H1 (cell line): ENCODE results near the gene LUZP1. TPM values are rescaled to one million over a fixed set of nuclear protein-coding genes. Genes with fewer than 3 reads are reported as not detected.

Experiments
- FOSL1 ChIP-seq: IDR thresholded peaks from 2 replicates; pipeline ENCODE4 v1.6.1; 2011; ENCODE audit warnings: mild to moderate bottlenecking, low read depth, low read length, moderate library complexity; ENCODE audit not compliant: insufficient read depth
- GABPA ChIP-seq: IDR thresholded peaks from 2 replicates; pipeline ENCODE4 v1.6.1; 2011; ENCODE audit warnings: mild to moderate bottlenecking, low read length, moderate library complexity, borderline replicate concordance; ENCODE audit not compliant: insufficient read depth
- polyA plus RNA-seq, 7 experiments: library from polyadenylated mRNA; depleted of rRNA in 3 of 7; stranded (reverse) in 5 of 7; unstranded in 2 of 7; fragments of >200 nt in 5 of 7; fragments of 200-250 nt in 2 of 7; gene quantifications; 1 replicate in 5 of 7; 2 replicates in 1 of 7; 4 replicates in 1 of 7; pipeline versions ENCODE4 v1.2.1 to v1.2.3, GENCODE V29; 2011 to 2013; ENCODE audit warnings: missing spikeins in 2 of 7, mixed read lengths in 2 of 7
- total RNA-seq: library from RNA; stranded (reverse); fragmentation: NEBNext Ultra II Directional; extraction: Animal tissue kit (Norgen Biotek cat#: 25700); gene quantifications from 2 replicates; pipeline ENCODE4 v1.2.1, GENCODE V29; 2021

The LUZP1 gene
- total and polyA plus RNA-seq, 2 of the 8 experiments (the other 6 are each of a cell fraction or from before 2014, with no cell fraction given), result 14.0 to 60.5 TPM

- no peak for TF ChIP-seq FOSL1
- TF ChIP-seq GABPA, result no peak
Observed at GRCh38 chr1:23101101-23101827, 67.4 kb downstream of the LUZP1 start (continued).
